Hematopoietic multipotent progenitor cell treated with erythropoietin and hydrocortisone succinate and interleukin-3 and kit ligand, for 4 days (in vitro differentiated cells): ENCODE data around the gene RAD51.
A peak's percentile ranks its signal among the peaks of the same experiment; 100 is the strongest.

Experiments
- DNase-seq: peaks from one replicate; pipeline ENCODE4 v3.0.0-alpha.2; 2015

The RAD51 gene

DNA sequence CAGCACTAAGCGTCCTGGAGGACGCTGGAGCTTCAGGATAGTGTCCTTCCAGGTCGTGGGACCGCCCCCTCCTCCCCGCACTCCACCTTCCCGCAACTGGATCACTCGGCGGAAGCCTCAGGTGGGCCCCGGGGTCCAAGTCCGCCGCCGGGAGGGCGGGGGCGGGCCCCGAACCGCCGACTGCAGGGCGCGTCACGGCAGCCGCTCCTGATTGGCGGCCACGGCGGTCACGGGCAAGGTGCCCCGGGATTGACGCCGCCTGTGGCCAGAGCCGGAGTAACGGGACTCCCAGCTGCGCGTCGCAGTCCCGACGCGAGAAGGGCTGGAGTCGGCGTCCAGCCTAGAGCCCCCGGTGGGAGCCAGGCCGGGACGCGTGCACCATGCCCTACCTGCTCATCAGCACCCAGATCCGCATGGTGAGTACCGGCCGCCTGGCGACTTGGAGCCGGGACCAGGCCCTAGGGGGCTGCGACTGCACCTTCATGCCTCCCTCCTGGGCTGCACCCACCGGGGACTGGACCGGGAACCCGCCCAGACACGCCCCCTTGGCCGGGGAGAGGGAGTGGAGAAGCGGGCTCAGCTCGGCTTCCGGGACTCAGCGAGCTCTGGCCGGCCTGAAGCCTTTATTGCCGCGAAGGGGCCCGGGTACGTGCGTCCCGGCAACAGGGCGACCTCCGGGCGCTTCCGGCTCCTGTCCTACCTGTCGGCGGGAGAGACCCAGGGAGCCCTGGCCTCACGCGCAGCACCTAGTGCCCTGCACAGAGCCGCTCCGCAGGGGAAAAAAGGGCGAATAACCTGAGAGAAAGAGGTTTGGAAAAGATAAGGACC lies 69.0 kb downstream of the RAD51 start, which contains the start of gene GCHFR:
Gene GCHFR (plus strand): TSS at position 268 of the 828 bp plus-strand sequence. CDS start 113 bp downstream, at position 381.
- peak; percentile 84 for DNase-seq

- peak; percentile 45 for DNase-seq
These were observed 69.7 kb downstream of the RAD51 start for GRCh38 chr15:40764629-40765103.

- no peak for DNase-seq
These were observed 71.3 kb downstream of the RAD51 start for GRCh38 chr15:40766194-40766815.

DNA sequence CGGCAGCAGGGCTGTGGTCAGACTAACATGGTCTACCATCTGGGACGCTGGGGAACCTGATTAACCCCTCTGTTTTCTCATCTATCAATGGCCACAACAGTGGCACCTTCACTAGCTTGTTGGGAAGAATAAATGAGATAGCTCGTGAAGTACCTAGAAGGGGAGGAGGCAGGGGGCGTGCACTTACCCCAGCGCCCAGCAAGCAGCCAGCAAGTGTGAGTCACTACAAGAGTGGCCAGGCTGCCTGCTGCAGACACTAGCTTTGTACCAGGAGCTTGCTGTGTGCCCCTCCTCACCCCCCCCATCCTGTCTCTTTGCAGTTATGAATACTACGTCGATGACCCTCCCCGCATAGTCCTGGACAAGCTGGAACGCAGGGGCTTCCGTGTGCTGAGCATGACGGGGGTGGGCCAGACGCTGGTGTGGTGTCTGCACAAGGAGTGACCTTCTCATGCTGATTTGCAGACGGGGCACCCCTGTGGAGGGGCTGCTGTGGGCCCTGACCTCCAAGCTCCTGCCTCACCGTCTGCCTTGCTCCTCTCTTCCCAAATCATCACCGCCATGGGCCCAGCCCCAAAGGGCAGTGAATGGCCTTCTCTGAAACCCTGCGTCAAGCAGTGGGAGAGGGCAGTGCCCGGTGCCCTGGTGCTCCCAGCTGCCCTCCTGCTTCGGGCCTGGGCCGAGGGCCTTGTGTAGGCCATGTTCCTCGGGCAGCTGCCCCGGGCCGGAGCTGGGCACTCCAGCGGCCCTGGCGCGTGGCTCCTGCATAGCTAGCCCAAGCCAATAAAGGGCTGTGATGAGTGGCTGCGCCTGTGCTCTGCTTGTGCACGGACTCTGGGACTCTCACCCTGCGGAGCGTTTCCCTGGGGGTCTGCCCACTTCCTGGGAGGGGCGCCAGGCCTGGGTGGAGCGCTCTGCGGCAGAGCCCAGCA lies 72.2 kb downstream of the RAD51 start:
- DNase-seq: peak; percentile 79

DNA sequence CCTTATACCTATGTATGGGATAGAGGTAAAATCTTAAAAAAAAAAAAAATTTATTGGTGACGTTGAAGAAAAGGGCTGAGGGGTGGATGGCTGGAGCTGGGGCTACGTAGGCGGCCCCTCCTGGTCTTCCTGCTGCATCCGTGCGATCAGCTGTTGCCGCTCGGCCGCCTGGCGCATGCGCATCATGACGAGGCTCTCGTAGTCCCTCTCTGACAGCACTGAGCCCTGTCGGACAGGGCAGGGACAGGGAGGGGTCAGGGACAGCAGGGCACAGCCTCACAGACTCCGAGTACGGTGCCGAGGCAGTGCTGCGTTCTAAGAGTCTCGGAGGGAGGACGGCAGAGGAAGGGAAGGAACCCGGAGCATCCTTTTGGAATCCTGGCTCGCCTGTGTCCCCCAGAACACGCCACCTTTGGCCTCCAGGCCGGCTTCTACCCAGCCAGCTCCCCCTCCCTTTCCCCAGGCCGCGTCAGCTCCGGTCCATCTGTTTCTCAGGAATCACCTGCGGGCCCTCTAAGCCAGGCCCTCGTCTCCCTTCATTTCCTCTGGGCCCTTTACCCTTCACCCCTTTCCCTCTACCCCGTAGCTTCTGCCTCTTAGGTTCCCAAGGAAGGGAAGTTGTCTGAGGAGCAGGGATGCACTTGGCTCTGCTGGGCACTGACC lies 73.0 kb downstream of the RAD51 start:
- no peak for DNase-seq

DNA sequence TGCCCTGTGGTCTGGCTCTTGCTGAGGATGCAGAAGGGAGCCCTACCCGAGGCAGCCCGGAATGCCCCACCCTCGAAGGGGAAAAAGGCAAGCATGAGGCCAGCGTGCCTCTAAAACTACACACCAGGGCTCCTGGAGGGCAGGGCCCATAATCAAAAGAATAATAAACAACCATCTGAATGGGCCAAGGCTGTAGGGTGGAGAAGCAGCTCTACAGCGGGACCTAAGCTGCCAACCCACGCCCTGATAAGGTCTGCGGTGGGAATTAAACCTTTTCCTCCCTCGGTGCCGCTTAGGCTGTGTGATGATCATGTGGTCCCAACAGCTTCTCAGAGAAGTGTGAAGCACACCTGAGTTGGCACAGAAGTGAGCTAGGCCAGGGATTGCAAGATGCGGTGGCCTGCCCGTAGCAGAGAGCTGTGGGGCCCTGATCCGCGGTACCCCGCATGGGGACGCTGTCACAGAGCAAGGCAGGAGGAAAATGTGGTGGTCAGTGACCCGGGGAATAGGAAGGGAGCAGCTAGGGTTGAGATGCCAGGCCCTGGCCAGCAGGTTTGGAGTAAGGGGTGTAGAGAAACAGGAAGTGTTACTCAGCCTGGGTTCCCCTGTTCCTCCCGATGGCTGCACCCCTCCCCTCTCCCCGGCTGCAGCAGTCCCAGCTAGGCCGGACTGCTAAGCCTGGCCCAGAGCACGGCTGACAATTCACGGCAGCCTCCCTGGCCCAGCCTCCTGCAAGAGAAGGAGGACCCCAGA lies 73.7 kb downstream of the RAD51 start:
- DNase-seq: peak; percentile 83

DNA sequence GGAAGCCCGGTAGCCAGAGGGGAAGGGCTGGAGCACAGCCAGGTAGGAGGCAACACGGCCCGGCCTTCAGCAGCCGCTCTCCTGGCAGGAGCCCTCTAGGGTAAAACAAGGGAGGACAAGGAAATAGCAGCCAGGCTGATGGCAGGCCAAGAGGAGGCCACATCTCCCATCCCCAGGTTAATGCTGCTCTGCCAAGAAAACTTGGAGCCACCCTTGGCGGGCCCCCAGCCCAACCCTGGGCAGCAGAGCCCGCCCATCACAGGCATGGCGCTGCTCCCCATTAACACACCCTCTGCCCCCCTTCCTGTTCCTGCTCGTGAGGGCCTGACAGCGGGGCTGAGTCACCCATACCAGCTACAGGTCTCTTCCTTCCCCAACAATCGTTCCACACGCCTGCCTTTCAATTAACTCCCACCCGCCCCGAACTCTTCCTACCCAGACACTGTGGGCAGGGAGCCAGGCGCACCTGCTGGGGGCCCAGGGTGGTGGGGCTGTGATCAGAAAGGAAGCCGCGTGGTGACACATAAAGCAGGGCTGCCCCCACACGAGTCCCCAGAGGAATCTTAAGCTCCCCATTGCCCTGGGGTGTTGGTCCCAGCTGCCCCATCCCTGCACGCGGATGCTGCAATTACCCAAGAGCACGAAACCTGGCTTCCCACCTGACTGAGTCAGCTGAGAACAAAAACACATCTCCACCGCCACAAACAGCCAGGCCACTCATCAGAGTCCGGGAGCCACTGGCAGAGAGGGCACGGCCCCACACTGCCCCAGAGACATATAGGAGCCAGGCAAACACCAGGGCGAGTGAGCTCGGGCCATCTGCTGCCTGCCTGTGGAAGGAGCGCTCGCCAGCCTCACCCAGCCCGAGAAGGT lies 74.5 kb downstream of the RAD51 start, which contains the start of gene C15orf62:
Gene C15orf62 (plus strand): TSS at position 707 of the 873 bp plus-strand sequence. CDS start 516 bp downstream, outside the sequence.
- DNase-seq: peak; percentile 86

GRCh38 chr15:40770147-40770721 lies 75.3 kb downstream of the RAD51 start:
- DNase-seq: no peak

DNA sequence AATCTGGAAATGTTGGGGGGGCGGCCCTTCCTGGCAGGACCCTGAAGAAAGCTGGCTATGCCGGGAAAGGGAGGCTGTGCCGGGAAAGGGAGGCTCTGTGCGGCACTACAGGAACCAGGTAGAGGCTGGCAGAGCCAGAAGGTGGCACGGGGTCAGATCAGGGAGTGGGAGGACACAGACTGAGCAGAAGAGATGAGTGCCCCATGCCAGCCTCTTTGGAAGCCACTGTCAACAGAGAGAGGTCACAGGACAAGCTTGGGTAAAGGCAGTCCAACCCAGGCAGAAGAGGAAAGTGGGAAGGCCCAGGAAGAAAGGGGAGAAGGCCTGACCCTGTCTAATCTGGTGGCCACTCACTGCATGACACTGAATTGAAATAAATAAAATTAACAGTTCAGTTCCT lies 76.3 kb downstream of the RAD51 start:
- DNase-seq: no peak

DNA sequence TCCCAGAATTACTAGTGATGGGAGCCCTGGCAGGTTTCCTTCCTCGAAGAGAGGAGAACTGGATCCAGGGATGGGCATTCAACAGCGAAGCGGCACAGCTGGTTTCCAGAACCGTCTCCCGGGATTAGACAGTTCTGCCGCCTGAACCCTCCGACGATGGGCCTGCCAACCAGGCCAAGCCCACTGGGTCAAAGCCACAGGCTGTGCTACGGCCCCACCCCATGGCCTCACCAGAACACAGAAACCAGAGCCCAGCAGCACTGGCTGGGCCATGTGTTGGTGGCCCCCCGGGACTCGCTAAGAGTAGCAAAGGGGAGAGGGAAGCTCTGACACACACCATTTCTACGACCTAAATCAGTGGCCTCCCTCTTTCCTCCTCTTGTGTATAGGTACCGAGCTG lies 77.0 kb downstream of the RAD51 start:
- DNase-seq: no peak

- DNase-seq: no peak
These were observed 78.5 kb downstream of the RAD51 start for GRCh38 chr15:40773496-40773895.

- DNase-seq: no peak
These were observed 78.9 kb downstream of the RAD51 start for GRCh38 chr15:40773902-40774301.

DNA sequence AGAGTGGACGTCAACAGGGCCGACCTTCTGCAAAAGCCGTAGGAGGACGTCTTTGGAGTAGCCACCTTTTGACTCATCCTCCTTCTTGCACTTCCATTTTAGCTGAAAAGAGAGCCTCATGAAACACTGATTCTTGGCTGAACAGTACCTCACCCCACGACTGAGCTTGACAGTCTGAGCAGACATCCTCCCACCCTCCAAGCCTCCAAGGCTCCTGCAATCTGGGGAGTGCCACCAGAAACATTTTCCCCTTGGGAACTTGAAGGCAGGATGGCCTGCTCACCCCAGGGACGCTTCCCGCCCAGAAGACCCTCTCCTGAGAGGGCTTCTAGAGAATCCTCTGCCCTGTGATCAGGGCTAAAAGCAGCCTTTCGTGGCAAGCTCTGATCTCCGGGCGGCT lies 80.0 kb downstream of the RAD51 start:
- no peak for DNase-seq

GRCh38 chr15:40775740-40776536 lies 81.0 kb downstream of the RAD51 start:
- no peak for DNase-seq

- peak; percentile 73 for DNase-seq
These were observed 81.7 kb downstream of the RAD51 start for GRCh38 chr15:40776537-40777141.
